Measurements from ENCODE around the gene PPP1R14C. TPM values are rescaled to one million over a fixed set of nuclear protein-coding genes. Genes with fewer than 3 reads are reported as not detected.

The PPP1R14C gene
- total and polyA plus RNA-seq, 4 donors = 6.5 to 68.4 (median 24.0) TPM

GRCh38 chr6:150286460-150286859 is 143.6 kb downstream of the PPP1R14C start:
- 92 to 95% methylated on average over 2 of the region's 2 CpGs for WGBS, 2 donors
- no peaks in the 10 kb centered on the region for H3K27me3 ChIP-seq (ENCODE audit: control insufficient read depth in 3 of 3, insufficient read depth in 3 of 3, low read length in 2 of 3)
- H3K36me3 ChIP-seq (ENCODE audit: control insufficient read depth in 4 of 4, insufficient read depth in 4 of 4, low read length in 4 of 4) = no peaks in the 10 kb centered on the region
- no peak overlapping the region for H3K9ac ChIP-seq (ENCODE audit: insufficient read depth in 1 of 2, low read length in 2 of 2)
- H3K4me1 ChIP-seq (ENCODE audit: control insufficient read depth in 5 of 5, insufficient read depth in 5 of 5, low read length in 5 of 5) = no peaks in the 10 kb centered on the region
- TF ChIP-seq CTCF (IDR thresholded peaks at IDR 0.05; ENCODE audit: control extremely low read depth, extremely low read depth) = no peak
- H3K9me3 ChIP-seq (ENCODE audit: control insufficient read depth in 4 of 4, insufficient read depth in 3 of 4, low read length in 3 of 4) = peaks cover 0 to 6% (median 0%) of the 10 kb centered on the region in 4 donors
- no peak overlapping the region for H3K27ac ChIP-seq (ENCODE audit: low read depth in 1 of 2, low read length in 1 of 2)
- no peak overlapping the region for H3K4me3 ChIP-seq
- ATAC-seq (ENCODE audit: insufficient read depth, low FRiP score) (no peak), DNase-seq (no peak)

- Histone ChIP-seq H3K4me3 (no peak overlapping the region), H3K36me3 (ENCODE audit: control insufficient read depth in 4 of 4, insufficient read depth in 4 of 4, low read length in 4 of 4) (no peaks in the 10 kb centered on the region), H3K27ac (ENCODE audit: low read depth in 1 of 2, low read length in 1 of 2) (no peak overlapping the region), H3K9ac (ENCODE audit: insufficient read depth in 1 of 2, low read length in 2 of 2) (no peak overlapping the region), H3K9me3 (ENCODE audit: control insufficient read depth in 4 of 4, insufficient read depth in 3 of 4, low read length in 3 of 4) (peaks cover 0 to 6% (median 0%) of the 10 kb centered on the region in 4 donors), H3K27me3 (ENCODE audit: control insufficient read depth in 3 of 3, insufficient read depth in 3 of 3, low read length in 2 of 3) (no peaks in the 10 kb centered on the region), H3K4me1 (ENCODE audit: control insufficient read depth in 5 of 5, insufficient read depth in 5 of 5, low read length in 5 of 5) (no peaks in the 10 kb centered on the region)
- TF ChIP-seq CTCF (IDR thresholded peaks at IDR 0.05; ENCODE audit: control extremely low read depth, extremely low read depth) = no peak
- DNase-seq (peak in 1 of 3 donors; percentile 23), ATAC-seq (ENCODE audit: insufficient read depth, low FRiP score) (no peak)
- WGBS, 2 donors = 75 to 78% methylated on average over 2 of the region's 2 CpGs
Measured at GRCh38 chr6:150286912-150287311, 144.1 kb downstream of the PPP1R14C start.

GRCh38 chr6:150288456-150288855 is 145.6 kb downstream of the PPP1R14C start:
- Histone ChIP-seq H3K36me3 (ENCODE audit: control insufficient read depth in 4 of 4, insufficient read depth in 4 of 4, low read length in 4 of 4) (no peaks in the 10 kb centered on the region), H3K9me3 (ENCODE audit: control insufficient read depth in 4 of 4, insufficient read depth in 3 of 4, low read length in 3 of 4) (peaks cover 0 to 2% (median 0%) of the 10 kb centered on the region in 4 donors), H3K4me1 (ENCODE audit: control insufficient read depth in 5 of 5, insufficient read depth in 5 of 5, low read length in 5 of 5) (no peaks in the 10 kb centered on the region), H3K4me3 (no peak overlapping the region), H3K27ac (ENCODE audit: low read depth in 1 of 2, low read length in 1 of 2) (no peak overlapping the region), H3K9ac (ENCODE audit: insufficient read depth in 1 of 2, low read length in 2 of 2) (no peak overlapping the region), H3K27me3 (ENCODE audit: control insufficient read depth in 3 of 3, insufficient read depth in 3 of 3, low read length in 2 of 3) (no peaks in the 10 kb centered on the region)
- ATAC-seq (ENCODE audit: insufficient read depth, low FRiP score) = no peak
- TF ChIP-seq CTCF (IDR thresholded peaks at IDR 0.05; ENCODE audit: control extremely low read depth, extremely low read depth) = no peak
- no peak for DNase-seq
- WGBS, 2 donors = 84 to 86% methylated on average over 4 of the region's 4 CpGs

- Histone ChIP-seq H3K9ac (ENCODE audit: insufficient read depth in 1 of 2, low read length in 2 of 2) (no peak overlapping the region), H3K27me3 (ENCODE audit: control insufficient read depth in 3 of 3, insufficient read depth in 3 of 3, low read length in 2 of 3) (no peaks in the 10 kb centered on the region), H3K36me3 (ENCODE audit: control insufficient read depth in 4 of 4, insufficient read depth in 4 of 4, low read length in 4 of 4) (no peaks in the 10 kb centered on the region), H3K27ac (ENCODE audit: low read depth in 1 of 2, low read length in 1 of 2) (no peak overlapping the region), H3K4me3 (no peak overlapping the region), H3K9me3 (ENCODE audit: control insufficient read depth in 4 of 4, insufficient read depth in 3 of 4, low read length in 3 of 4) (peaks cover 0 to 2% (median 0%) of the 10 kb centered on the region in 4 donors), H3K4me1 (ENCODE audit: control insufficient read depth in 5 of 5, insufficient read depth in 5 of 5, low read length in 5 of 5) (no peaks in the 10 kb centered on the region)
- WGBS, 2 donors = 90 to 91% methylated on average over 8 of the region's 8 CpGs
- DNase-seq (no peak), ATAC-seq (ENCODE audit: insufficient read depth, low FRiP score) (no peak)
- TF ChIP-seq CTCF (IDR thresholded peaks at IDR 0.05; ENCODE audit: control extremely low read depth, extremely low read depth) = no peak
Measured at GRCh38 chr6:150289454-150290071, 146.7 kb downstream of the PPP1R14C start.

Measured in lung (tissue), 12 donors.